GM19351 (cell line): ENCODE results near the gene GSN.

Source experiments
- ATAC-seq: cut with Tn5 transposase; IDR thresholded peaks from one replicate; pipeline ENCODE4 v1.9.1; 2021; ENCODE audit warnings: mild to moderate bottlenecking, moderate library complexity; ENCODE audit not compliant: unreplicated experiment

Gene GSN

DNA sequence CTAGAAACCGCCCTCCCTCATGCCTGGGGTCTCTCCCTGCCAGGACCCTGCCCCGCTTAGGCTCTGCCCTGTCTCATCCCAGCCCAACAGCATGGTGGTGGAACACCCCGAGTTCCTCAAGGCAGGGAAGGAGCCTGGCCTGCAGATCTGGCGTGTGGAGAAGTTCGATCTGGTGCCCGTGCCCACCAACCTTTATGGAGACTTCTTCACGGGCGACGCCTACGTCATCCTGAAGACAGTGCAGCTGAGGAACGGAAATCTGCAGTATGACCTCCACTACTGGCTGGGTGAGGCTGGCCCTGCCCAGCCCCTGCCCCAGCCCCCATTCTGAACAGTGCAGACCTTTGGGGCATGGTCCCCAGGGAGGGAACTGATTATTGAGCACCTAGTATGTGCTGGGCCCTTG, 33.9 kb downstream of the GSN start:
- ATAC-seq, result no peak

DNA sequence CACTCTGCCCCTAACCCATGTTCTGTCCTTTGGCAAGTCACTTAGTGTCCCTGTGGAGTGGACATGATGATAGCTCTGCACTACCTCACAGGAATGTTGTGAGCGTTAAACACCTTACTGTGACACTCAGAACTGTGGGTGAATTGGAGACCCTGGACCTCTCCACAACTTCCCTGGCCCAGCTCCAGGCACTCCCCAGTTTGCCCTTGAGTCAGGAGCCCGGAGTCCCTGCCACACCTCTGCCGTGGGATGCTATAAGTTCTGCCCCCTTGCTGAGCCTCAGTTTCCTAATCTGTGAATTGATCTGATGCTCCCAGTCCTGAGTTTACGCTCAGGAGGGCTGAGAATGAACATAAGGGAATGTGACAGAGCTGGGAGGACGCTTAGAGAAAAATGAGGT, 34.4 kb downstream of the GSN start:
- no peak for ATAC-seq

DNA sequence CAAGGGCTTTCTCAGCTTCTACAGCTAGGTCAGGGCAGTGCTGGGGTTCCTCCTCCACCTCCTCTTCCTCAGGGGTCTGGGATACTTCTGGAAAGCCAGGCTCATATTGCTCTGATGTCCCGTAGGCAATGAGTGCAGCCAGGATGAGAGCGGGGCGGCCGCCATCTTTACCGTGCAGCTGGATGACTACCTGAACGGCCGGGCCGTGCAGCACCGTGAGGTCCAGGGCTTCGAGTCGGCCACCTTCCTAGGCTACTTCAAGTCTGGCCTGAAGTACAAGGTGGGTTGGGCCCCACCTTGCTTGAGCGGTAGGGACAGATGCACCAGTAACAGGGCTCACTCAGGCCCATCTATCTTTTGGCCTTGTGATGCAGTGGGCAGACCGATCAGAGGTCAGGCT, 34.8 kb downstream of the GSN start:
- no peak for ATAC-seq

DNA sequence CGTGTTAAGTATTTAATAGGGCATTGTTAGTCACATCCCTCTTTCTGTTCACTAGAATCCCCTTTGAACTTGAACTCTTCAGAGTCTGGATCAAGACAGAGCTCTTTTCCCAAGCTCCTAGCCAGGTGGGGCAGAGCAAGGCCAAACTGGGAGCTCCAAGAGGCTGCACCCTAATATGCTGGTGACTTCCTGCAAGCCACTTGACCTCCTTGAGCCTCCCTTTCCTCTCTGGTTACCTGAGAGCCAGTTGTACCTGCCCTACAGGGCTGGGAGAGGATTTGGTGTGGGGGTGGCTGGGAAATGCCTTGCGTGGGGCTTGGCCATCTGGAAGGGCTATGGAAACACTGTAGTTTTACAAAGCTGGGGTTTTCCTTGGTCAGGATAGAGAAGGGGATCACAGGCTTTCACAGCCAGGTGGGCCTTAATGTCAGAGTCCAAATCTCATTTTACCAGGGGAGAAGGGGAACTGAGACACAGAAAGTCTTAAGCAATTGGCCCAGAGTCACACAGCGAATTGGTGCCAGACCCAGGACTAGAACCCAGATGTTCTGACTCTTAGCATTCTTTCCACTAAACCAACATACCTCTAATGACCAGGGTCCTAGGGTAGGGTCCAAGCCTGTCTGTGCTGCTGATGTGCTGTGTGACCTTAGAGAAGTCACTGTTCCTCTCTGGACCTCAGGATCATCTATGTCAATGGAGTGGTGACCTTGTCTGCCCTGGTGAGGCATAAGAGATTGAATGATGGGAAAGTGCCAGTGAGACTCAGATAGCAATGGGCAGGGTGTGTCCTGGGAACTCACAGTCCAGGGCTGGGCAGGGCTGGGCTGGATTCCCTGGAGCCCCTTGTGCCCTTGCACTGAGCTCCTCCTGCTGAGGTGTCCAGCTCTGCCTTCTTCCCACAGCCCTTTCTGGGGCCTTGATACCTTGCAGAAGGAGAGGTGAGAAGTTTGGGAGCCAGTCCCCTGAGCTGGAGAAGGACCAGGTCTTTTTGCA, 35.8 kb downstream of the GSN start:
- ATAC-seq, result no peak

DNA sequence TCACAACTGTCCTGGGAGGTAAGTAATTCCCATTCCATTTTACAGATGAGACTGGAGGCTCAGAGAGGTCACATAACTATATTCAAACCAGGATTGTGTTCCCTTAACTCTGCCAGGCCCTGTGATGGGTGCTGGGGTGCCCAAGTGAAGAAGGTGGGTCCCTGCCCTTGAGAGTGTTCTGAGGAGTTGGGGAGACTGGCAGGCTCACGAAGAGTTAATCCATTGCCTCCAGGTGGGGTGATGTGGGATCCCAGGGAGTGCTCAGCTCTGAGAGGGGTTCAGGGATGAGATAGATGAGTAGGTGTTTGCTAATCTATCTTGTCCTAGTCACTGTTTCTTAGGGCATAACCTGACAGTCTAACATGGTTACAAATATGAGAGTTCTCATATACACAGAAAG, 36.7 kb downstream of the GSN start:
- ATAC-seq, result no peak

- no peak for ATAC-seq
These were observed 37.5 kb downstream of the GSN start for GRCh38 chr9:121305269-121305994.

- no peak for ATAC-seq
These were observed 40.0 kb downstream of the GSN start for GRCh38 chr9:121307976-121308375.

- no peak for ATAC-seq
These were observed 40.8 kb downstream of the GSN start for GRCh38 chr9:121308765-121309164.

GRCh38 chr9:121309171-121309570, 41.2 kb downstream of the GSN start:
- no peak for ATAC-seq

GRCh38 chr9:121309833-121310425, 42.0 kb downstream of the GSN start:
- ATAC-seq, result no peak

- no peak for ATAC-seq
These were observed 42.6 kb downstream of the GSN start for GRCh38 chr9:121310571-121310970.

GRCh38 chr9:121312169-121312568, 44.2 kb downstream of the GSN start:
- ATAC-seq, result no peak

GRCh38 chr9:121313458-121314152, 45.6 kb downstream of the GSN start:
- no peak for ATAC-seq

- ATAC-seq, result no peak
These were observed 48.4 kb downstream of the GSN start for GRCh38 chr9:121316378-121316777.

- no peak for ATAC-seq
These were observed 49.0 kb downstream of the GSN start for GRCh38 chr9:121316852-121317373.

DNA sequence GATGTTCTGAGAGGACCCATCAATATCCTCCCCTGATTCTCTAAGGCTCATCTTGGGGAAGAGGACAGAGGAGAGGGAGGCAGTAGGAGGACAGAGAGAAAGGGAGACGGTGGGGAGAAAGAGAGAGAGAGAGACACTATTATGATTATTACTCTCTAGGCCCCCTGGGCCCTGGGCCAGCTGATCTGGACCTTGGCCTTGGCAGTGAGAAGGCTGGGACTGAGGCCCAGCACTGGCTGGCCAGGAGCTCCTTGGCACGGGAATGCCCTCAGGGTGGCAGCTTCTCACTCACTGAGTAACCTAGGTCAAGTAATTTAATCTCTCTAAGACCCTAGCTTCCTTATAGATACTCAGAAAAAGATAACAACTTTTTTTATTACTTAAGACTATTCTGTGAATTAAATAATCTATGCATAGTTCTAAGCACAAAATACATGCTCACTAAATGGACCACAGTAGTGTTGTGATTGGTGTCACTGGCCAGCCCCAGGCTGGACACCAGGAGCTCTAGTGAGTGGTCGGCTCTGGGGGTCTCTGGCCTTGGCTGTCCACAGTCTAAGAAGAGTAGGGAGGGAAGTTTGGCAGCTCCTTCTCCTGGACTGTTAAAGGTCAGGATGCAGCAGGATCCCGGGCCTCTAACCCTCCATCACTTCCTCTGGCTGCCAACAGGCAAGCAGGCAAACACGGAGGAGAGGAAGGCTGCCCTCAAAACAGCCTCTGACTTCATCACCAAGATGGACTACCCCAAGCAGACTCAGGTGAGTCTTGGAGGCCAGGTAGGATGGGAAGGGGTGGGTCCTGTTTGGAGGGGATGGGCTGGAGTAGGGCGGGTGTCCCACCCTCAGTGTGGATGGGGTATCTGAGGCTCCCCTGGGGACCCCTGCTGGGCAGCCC, 50.0 kb downstream of the GSN start:
- ATAC-seq, result no peak

- ATAC-seq, result no peak
These were observed 50.8 kb downstream of the GSN start for GRCh38 chr9:121318631-121319382.

- ATAC-seq, result no peak
These were observed 51.4 kb downstream of the GSN start for GRCh38 chr9:121319383-121319780.

GRCh38 chr9:121321016-121321503, 53.1 kb downstream of the GSN start:
- no peak for ATAC-seq
